Neural cell (in vitro differentiated cells): Measurements from ENCODE around the gene GPR87. TPM values are rescaled to one million over a fixed set of nuclear protein-coding genes. Genes with fewer than 3 reads are reported as not detected.

Experiments used
- H2AFZ ChIP-seq: fragments of 200-600, 300-800 bp; sonication (generic), shearing (Covaris generic); 2 replicates; pipeline ENCODE4 v1.6.0; 2014; ENCODE audit warnings: low read depth, mild to moderate bottlenecking, antibody characterized with exemption, low read length, moderate library complexity
- H3F3A ChIP-seq: fragments of 200-600 bp; shearing (Covaris generic); 2 replicates; pipeline ENCODE4 v1.6.1; 2016; ENCODE audit warnings: mild to moderate bottlenecking, moderate library complexity, mixed read lengths, antibody characterized with exemption, low read length; ENCODE audit not compliant: insufficient read depth, poor library complexity, severe bottlenecking
- H3K27ac ChIP-seq: fragments of 200-600, 300-800 bp; sonication (generic), shearing (Covaris generic); 2 replicates; pipeline ENCODE4 v1.5.1; 2014; ENCODE audit warnings: mild to moderate bottlenecking, low read length, moderate library complexity
- H3K27me3 ChIP-seq: fragments of 300-800, 200-600 bp; sonication (generic), shearing (Covaris generic); 2 replicates; pipeline ENCODE4 v1.6.0; 2014; ENCODE audit warnings: mild to moderate bottlenecking, low read depth, low read length, moderate library complexity; ENCODE audit not compliant: insufficient read depth
- H3K36me3 ChIP-seq: fragments of 300-800, 200-600 bp; sonication (generic), shearing (Covaris generic); 2 replicates; pipeline ENCODE4 v1.5.1; 2014; ENCODE audit warnings: mild to moderate bottlenecking, antibody characterized with exemption, low read length, moderate library complexity; ENCODE audit not compliant: insufficient read depth
- H3K4me2 ChIP-seq: fragments of 300-800, 200-600 bp; sonication (generic), shearing (Covaris generic); 2 replicates; pipeline ENCODE4 v1.6.0; 2014; ENCODE audit warnings: mild to moderate bottlenecking, low read length
- H3K4me3 ChIP-seq: fragments of 300-800, 200-600 bp; sonication (generic), shearing (Covaris generic); 2 replicates; pipeline ENCODE4 v1.5.1; 2014; ENCODE audit warnings: mild to moderate bottlenecking, low read length, moderate library complexity
- H3K79me2 ChIP-seq: fragments of 200-600 bp; shearing (Covaris generic); replicated peaks from 2 replicates; pipeline ENCODE4 v1.6.0; 2014; ENCODE audit warnings: mild to moderate bottlenecking, low read length, moderate library complexity; ENCODE audit not compliant: insufficient read depth
- H3K9ac ChIP-seq: fragments of 300-800, 200-600 bp; sonication (generic), shearing (Covaris generic); 2 replicates; pipeline ENCODE4 v1.6.1; 2016; ENCODE audit warnings: mild to moderate bottlenecking, low read length, mixed read lengths
- H3K9me2 ChIP-seq: fragments of 200-600 bp; shearing (Covaris generic); 2 replicates; pipeline ENCODE4 v1.6.1; 2016; ENCODE audit warnings: mild to moderate bottlenecking, low read length, mixed read lengths; ENCODE audit not compliant: insufficient read depth
- H3K9me3 ChIP-seq: fragments of 200-600, 300-800 bp; sonication (generic), shearing (Covaris generic); 2 replicates; pipeline ENCODE4 v1.6.1; 2016; ENCODE audit warnings: mild to moderate bottlenecking, mixed run types, low read length, moderate library complexity, mixed read lengths
- H4K20me1 ChIP-seq: fragments of 200-600 bp; shearing (Covaris generic); 2 replicates; pipeline ENCODE4 v1.6.1; 2016; ENCODE audit warnings: mild to moderate bottlenecking, mixed run types; ENCODE audit not compliant: insufficient read depth
- EP300 ChIP-seq: fragments of 450-650 bp; conservative IDR thresholded peaks from 2 replicates; pipeline ENCODE4 v1.6.1; 2014; ENCODE audit warnings: antibody characterized with exemption, mild to moderate bottlenecking, moderate library complexity; ENCODE audit not compliant: poor library complexity, severe bottlenecking
- EZH2 ChIP-seq: fragments of 200-600, 300-800 bp; shearing (Covaris generic), sonication (generic); IDR thresholded peaks from 2 replicates; pipeline ENCODE4 v1.6.1; 2014; ENCODE audit warnings: antibody characterized with exemption, low read length, borderline replicate concordance, mild to moderate bottlenecking; ENCODE audit not compliant: insufficient read depth, poor library complexity, severe bottlenecking
- MXI1 ChIP-seq: fragments of 450-650 bp; conservative IDR thresholded peaks from 2 replicates; pipeline ENCODE4 v1.6.1; 2014; ENCODE audit warnings: antibody characterized with exemption, mild to moderate bottlenecking; ENCODE audit not compliant: poor library complexity, severe bottlenecking
- POLR2AphosphoS5 ChIP-seq: IDR thresholded peaks from 2 replicates; pipeline ENCODE4 v1.6.1; 2012
- RAD21 ChIP-seq: fragments of 450-650 bp; conservative IDR thresholded peaks from 2 replicates; pipeline ENCODE4 v1.6.1; 2014; ENCODE audit warnings: antibody characterized with exemption, mild to moderate bottlenecking, moderate library complexity
- REST ChIP-seq: IDR thresholded peaks from 2 replicates; pipeline ENCODE4 v1.6.1; 2012; ENCODE audit warnings: borderline replicate concordance
- SMC3 ChIP-seq: fragments of 450-650 bp; conservative IDR thresholded peaks from 2 replicates; pipeline ENCODE4 v1.6.1; 2014; ENCODE audit warnings: antibody characterized with exemption, mild to moderate bottlenecking, moderate library complexity; ENCODE audit not compliant: poor library complexity
- TAF1 ChIP-seq: IDR thresholded peaks from 2 replicates; pipeline ENCODE4 v1.6.1; 2012; ENCODE audit warnings: low read depth
- polyA plus RNA-seq: library from polyadenylated mRNA; depleted of rRNA; stranded (reverse); fragments of >200 nt; gene quantifications from 2 replicates; pipeline ENCODE4 v1.2.3, GENCODE V29; 2014
- TF ChIP-seq, protein P1 (sequence below): fragments of 450-650 bp; IDR thresholded peaks from 2 replicates; pipeline ENCODE4 v1.5.1; 2014; ENCODE audit warnings: antibody characterized with exemption, mild to moderate bottlenecking, moderate library complexity; ENCODE audit not compliant: poor library complexity, severe bottlenecking

The GPR87 gene
- polyA plus RNA-seq, 1 donor from 2014 or later: not detected

GRCh38 chr3:151301787-151302186 lies 14.8 kb downstream of the GPR87 start:
- no peaks in the 10 kb centered on the region for H3K36me3 ChIP-seq
- no peak overlapping the region for H3K27ac ChIP-seq
- no peaks in the 10 kb centered on the region for H3K9me3 ChIP-seq
- TF ChIP-seq REST (no peak), RAD21 (no peak), EZH2 (no peak), SMC3 (no peak), MXI1 (no peak), POLR2AphosphoS5 (no peak), EP300 (no peak), TAF1 (no peak)
- TF ChIP-seq, protein P1, sequence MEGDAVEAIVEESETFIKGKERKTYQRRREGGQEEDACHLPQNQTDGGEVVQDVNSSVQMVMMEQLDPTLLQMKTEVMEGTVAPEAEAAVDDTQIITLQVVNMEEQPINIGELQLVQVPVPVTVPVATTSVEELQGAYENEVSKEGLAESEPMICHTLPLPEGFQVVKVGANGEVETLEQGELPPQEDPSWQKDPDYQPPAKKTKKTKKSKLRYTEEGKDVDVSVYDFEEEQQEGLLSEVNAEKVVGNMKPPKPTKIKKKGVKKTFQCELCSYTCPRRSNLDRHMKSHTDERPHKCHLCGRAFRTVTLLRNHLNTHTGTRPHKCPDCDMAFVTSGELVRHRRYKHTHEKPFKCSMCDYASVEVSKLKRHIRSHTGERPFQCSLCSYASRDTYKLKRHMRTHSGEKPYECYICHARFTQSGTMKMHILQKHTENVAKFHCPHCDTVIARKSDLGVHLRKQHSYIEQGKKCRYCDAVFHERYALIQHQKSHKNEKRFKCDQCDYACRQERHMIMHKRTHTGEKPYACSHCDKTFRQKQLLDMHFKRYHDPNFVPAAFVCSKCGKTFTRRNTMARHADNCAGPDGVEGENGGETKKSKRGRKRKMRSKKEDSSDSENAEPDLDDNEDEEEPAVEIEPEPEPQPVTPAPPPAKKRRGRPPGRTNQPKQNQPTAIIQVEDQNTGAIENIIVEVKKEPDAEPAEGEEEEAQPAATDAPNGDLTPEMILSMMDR: no peak
- H4K20me1 ChIP-seq: no peaks in the 10 kb centered on the region
- H3K9me2 ChIP-seq: no peaks in the 10 kb centered on the region
- H3K27me3 ChIP-seq: no peaks in the 10 kb centered on the region
- no peaks in the 10 kb centered on the region for H3K79me2 ChIP-seq
- H3K4me2 ChIP-seq: no peak overlapping the region
- H3F3A ChIP-seq: no peaks in the 10 kb centered on the region
- H2AFZ ChIP-seq: no peak overlapping the region
- H3K9ac ChIP-seq: no peak overlapping the region
- H3K4me3 ChIP-seq: no peak overlapping the region

DNA sequence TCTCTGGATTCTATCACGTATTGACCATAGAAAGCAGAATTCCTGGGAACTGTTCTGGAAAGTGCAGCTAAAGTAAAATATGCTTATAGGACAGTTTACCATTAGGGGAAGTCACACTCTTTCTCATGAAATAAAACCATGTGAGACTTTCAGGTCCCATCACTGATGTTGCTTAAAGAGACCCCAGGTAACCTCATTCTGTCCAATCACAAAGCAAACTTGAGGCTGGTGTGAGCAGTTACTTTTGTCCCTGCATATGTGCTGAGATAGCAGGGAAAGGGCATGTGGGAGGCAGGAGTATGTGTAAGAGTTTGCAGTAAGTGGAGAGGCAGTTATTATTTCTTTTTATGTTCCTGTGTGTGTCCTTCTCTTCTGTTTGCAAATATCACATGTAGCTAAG lies 16.1 kb downstream of the GPR87 start:
- Histone ChIP-seq H3K9ac (no peak overlapping the region), H3K4me2 (no peak overlapping the region), H2AFZ (no peak overlapping the region), H3K27me3 (no peaks in the 10 kb centered on the region), H3K9me2 (no peaks in the 10 kb centered on the region), H3K36me3 (no peaks in the 10 kb centered on the region), H3K4me3 (no peak overlapping the region), H3K27ac (no peak overlapping the region), H3K9me3 (no peaks in the 10 kb centered on the region), H3K79me2 (no peaks in the 10 kb centered on the region), H3F3A (no peaks in the 10 kb centered on the region), H4K20me1 (peaks cover 3% of the 10 kb centered on the region)
- no peak for TF ChIP-seq MXI1
- TF ChIP-seq, protein P1: no peak
- TF ChIP-seq SMC3: no peak
- no peak for TF ChIP-seq REST
- TF ChIP-seq RAD21: no peak
- no peak for TF ChIP-seq EZH2
- no peak for TF ChIP-seq TAF1
- TF ChIP-seq POLR2AphosphoS5: no peak
- no peak for TF ChIP-seq EP300
